Brain microvascular endothelial cell (primary cell): ENCODE data around the gene QSOX1.

ENCODE experiments used
- DNase-seq: peaks from one replicate; pipeline ENCODE4 v3.0.0-alpha.2; 2020
- H3K27ac ChIP-seq: fragments of 250-450 bp; sonication (Bioruptor Pico); 2 replicates; pipeline ENCODE4 v1.5.1; 2020; ENCODE audit warnings: mild to moderate bottlenecking, moderate library complexity
- H3K27me3 ChIP-seq: fragments of 250-450 bp; sonication (Bioruptor Pico); replicated peaks from 2 replicates; pipeline ENCODE4 v1.5.1; 2020; ENCODE audit warnings: mild to moderate bottlenecking
- H3K36me3 ChIP-seq: fragments of 250-450 bp; sonication (Bioruptor Pico); replicated peaks from 2 replicates; pipeline ENCODE4 v1.5.1; 2020; ENCODE audit warnings: mild to moderate bottlenecking
- H3K4me3 ChIP-seq: 2 replicates; pipeline ENCODE4 v1.5.1; 2011; ENCODE audit warnings: low read depth, mild to moderate bottlenecking, control low read depth, low read length, moderate library complexity
- in situ Hi-C: cut with HindIII; loops from 2 replicates; pipeline ENCODE4 v1.10.0; 2017; ENCODE audit warnings: low sequenced_read_pairs, low pct_ligation_motif_present
- TF ChIP-seq, protein P1 (sequence below): IDR thresholded peaks from 2 replicates; pipeline ENCODE4 v1.5.1; 2011; ENCODE audit warnings: low read depth, mild to moderate bottlenecking, moderate library complexity, low read length, control low read depth, inconsistent platforms; ENCODE audit errors: missing control alignments

The QSOX1 gene

DNA sequence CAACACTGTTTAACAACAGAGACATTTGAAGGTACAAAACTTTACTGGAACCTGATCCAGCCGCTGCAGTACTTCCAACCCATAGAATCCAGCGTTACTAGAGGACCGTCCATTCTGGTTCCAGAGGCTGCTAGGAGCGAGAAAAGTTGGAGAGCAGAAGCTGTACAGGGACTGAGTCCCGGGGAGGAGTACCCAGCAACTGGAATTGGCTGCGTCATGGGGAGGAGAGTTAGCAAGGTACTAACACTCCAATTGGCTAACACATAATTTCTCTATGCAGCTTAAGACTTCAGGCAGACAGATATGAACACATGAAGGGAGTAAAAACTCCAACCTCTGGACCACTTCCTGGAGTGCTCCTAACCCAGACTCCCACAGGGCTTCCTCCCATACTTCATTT lies 2.1 kb upstream of the QSOX1 start:
- no peak for DNase-seq
- Histone ChIP-seq H3K27me3 (no peaks in the 10 kb centered on the region), H3K4me3 (no peak overlapping the region), H3K36me3 (no peaks in the 10 kb centered on the region), H3K27ac (no peak overlapping the region)
- in situ Hi-C loops, result no loop called here
- TF ChIP-seq, protein P1, sequence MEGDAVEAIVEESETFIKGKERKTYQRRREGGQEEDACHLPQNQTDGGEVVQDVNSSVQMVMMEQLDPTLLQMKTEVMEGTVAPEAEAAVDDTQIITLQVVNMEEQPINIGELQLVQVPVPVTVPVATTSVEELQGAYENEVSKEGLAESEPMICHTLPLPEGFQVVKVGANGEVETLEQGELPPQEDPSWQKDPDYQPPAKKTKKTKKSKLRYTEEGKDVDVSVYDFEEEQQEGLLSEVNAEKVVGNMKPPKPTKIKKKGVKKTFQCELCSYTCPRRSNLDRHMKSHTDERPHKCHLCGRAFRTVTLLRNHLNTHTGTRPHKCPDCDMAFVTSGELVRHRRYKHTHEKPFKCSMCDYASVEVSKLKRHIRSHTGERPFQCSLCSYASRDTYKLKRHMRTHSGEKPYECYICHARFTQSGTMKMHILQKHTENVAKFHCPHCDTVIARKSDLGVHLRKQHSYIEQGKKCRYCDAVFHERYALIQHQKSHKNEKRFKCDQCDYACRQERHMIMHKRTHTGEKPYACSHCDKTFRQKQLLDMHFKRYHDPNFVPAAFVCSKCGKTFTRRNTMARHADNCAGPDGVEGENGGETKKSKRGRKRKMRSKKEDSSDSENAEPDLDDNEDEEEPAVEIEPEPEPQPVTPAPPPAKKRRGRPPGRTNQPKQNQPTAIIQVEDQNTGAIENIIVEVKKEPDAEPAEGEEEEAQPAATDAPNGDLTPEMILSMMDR, result no peak

DNA sequence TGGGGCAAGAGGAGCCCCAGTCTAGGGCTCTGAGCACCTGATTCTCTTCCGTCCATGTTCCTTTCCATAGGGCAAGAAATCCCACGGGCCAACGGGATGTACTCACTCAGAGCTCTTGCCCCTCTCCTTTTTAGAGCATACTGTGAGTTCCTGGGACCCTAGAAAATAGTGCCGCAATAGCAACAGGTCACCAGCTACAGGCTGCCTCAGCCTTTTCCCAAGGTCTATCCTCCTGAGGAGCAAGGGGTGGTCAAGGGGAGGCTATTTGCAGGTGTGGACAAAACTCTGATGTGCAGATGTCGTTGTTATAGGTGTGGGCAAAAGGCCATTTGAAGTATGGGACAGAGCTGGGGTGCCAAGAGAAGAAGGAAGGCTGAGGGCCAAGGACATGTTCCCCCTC lies 1.6 kb upstream of the QSOX1 start:
- DNase-seq, result no peak
- in situ Hi-C loops, result no loop called here
- Histone ChIP-seq H3K4me3 (no peak overlapping the region), H3K36me3 (no peaks in the 10 kb centered on the region), H3K27me3 (no peaks in the 10 kb centered on the region), H3K27ac (no peak overlapping the region)
- TF ChIP-seq, protein P1, result no peak

DNA sequence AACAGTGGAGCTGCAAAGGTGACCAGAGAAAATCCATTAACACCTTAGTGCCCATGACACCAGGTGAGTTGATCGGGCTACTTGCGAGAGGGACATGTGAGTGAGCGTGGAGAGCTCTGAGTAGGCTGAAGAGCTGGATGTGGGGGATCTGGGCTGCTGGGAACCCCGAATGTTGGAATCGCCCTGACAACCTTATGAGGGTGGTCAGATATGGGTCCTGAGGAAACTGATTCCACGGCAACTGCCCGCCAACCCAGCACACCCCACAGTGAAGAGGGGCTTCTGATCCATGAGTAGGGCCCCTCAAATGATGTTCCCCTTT lies 705 bp upstream of the QSOX1 start:
- Histone ChIP-seq H3K27me3 (no peaks in the 10 kb centered on the region), H3K4me3 (peak overlapping the region; percentile 59)
- no peak for DNase-seq

DNA sequence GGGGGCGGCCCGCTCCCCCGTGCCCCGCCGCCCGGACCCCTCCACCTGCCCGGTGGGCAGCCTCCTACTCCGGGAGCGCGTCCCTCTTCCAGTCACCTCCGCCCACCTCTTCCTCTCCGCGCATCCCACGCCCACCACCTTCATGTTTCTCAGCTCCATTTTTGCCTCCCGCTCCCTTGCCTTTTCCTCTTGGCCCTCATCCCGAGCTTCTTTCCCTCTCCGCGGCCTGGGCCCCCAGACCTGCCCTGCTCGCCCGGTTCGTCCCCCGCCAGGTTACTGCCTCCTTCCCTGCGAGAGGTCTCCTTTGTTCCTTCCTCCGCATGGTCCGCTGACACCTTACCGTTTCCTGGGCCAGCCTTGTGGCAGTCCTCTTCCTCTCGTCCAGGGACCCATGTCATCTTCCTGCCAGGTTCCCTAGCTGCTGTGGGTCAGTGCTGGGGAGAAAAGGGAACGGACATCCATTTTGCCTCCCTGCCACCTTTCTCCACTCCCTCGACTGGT lies 563 bp downstream of the QSOX1 start:
- DNase-seq, result no peak
- peak overlapping the region; percentile 77 for H3K27ac ChIP-seq
- no peaks in the 10 kb centered on the region for H3K27me3 ChIP-seq
- in situ Hi-C loops, result no loop called here
- TF ChIP-seq, protein P1, result no peak
- no peaks in the 10 kb centered on the region for H3K36me3 ChIP-seq
- H3K4me3 ChIP-seq, result peak overlapping the region; percentile 87

More for the DNA sequence above, 705 bp upstream of the QSOX1 start:
- in situ Hi-C loops, result no loop called here
- H3K27ac ChIP-seq, result peak overlapping the region; percentile 77
- no peaks in the 10 kb centered on the region for H3K36me3 ChIP-seq
- TF ChIP-seq, protein P1, result no peak

DNA sequence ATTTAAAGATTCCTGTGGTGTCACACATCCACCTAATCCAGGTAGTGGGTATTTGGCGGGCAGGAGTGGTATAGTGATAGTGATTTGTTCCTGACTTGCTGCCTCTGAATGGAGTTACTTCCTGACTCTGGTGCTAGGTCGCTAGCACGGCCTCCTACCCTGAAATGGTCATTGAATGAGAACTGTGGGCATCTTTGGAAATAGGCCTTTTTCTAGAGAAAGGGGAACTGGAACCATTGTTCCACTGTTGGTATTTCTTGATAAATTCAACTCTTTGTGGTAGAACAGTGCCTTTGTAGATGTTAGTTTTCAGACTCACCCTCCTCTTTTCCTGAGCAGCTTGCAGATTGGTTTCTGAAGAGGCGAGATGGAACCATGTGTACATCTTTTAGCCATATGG lies 1.5 kb downstream of the QSOX1 start:
- TF ChIP-seq, protein P1, result no peak
- no peaks in the 10 kb centered on the region for H3K36me3 ChIP-seq
- in situ Hi-C loops, result no loop called here
- H3K27me3 ChIP-seq, result no peaks in the 10 kb centered on the region
- DNase-seq, result no peak
- peak overlapping the region; percentile 20 for H3K4me3 ChIP-seq
- peak overlapping the region; percentile 48 for H3K27ac ChIP-seq

DNA sequence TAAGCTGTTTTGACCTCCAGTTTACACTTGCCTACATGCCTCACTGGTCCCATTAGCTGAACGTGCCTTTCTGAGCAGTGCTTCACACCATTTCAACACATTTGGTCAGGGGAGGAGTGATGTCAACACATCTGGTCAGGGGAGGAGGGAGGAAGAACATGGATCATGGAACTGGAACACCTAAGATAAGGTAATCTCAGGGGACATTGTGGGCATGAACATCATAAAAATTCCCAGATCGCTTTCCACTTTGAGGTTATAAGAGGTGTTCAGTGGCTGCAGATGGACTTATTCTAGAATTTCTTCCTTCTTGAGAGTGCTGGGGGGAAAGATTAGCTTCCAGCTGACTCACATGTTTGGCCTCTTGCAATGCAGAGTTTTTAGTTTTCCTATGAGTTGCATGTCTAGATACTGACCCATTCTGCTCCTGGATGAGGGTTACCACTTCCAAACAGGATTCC lies 2.0 kb downstream of the QSOX1 start:
- peak; percentile 69 for DNase-seq
- Histone ChIP-seq H3K36me3 (no peaks in the 10 kb centered on the region), H3K4me3 (peak overlapping the region; percentile 5), H3K27ac (peak overlapping the region; percentile 48), H3K27me3 (no peaks in the 10 kb centered on the region)
- in situ Hi-C loops, result no loop called here
- TF ChIP-seq, protein P1, result no peak
